Dendritic cell treated with granulocyte-macrophage colony-stimulating factor and Interleukin-4, amounts not matched to agents 40 ng/mL and 50 ng/mL, for 4 days (primary cell): ENCODE data around the gene ATXN7L2.
A peak's percentile ranks its signal among the peaks of the same experiment; 100 is the strongest.
"Not testable (repeated sequence)": the region's sequence is repeated elsewhere in the genome, so short reads cannot be mapped to it uniquely, and the experiment has no call there.

Experiments used
- H3K27ac Mint-ChIP-seq: one replicate; pipeline ENCODE4 v1.8.0; 2022; ENCODE audit warnings: mild to moderate bottlenecking, mixed read lengths
- H3K27me3 Mint-ChIP-seq: one replicate; pipeline ENCODE4 v1.8.0; 2022; ENCODE audit warnings: mild to moderate bottlenecking, mixed read lengths
- H3K36me3 Mint-ChIP-seq: one replicate; pipeline ENCODE4 v1.8.0; 2022; ENCODE audit warnings: low read depth, mixed read lengths
- H3K4me1 Mint-ChIP-seq: one replicate; pipeline ENCODE4 v1.8.0; 2022; ENCODE audit warnings: low read depth, mixed read lengths
- H3K4me3 Mint-ChIP-seq: one replicate; pipeline ENCODE4 v1.8.0; 2022; ENCODE audit warnings: mild to moderate bottlenecking, moderate library complexity, mixed read lengths
- H3K9me3 Mint-ChIP-seq: one replicate; pipeline ENCODE4 v1.8.0; 2022; ENCODE audit warnings: mixed read lengths
- intact Hi-C: fragments of 100-400 bp; cut with micrococcal nuclease; formaldehyde crosslinking; loops from one replicate; pipeline ENCODE4 v1.15.0; 2022

Gene ATXN7L2

GRCh38 chr1:109467301-109467777 lies 16.4 kb upstream of the ATXN7L2 start:
- Mint-ChIP-seq H3K9me3 (no peaks in the 10 kb centered on the region), H3K4me3 (no peak overlapping the region), H3K27ac (no peak overlapping the region), H3K4me1 (peaks cover 10% of the 10 kb centered on the region), H3K36me3 (no peaks in the 10 kb centered on the region), H3K27me3 (peaks cover 91% of the 10 kb centered on the region)
- intact Hi-C loops: no loop called here

DNA sequence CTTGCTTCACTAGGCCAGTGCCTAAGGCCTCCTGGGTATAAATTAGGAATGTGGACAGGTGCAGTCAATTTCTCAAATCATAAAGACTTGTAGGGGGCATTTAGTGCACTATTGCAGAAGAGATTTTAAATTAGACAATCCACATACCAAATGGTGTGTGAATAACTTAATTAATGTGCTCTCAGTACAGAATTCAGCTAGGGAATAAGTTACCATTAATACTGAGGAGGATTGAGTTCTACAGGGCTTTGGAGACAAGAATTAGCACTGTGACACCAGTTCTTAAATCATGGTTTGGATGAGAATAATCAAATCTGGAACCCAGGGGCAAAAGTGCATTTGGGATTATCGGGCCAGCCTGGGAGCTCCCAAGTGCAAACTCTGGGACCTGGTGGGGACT lies 15.6 kb upstream of the ATXN7L2 start:
- Mint-ChIP-seq H3K27me3 (peaks cover 92% of the 10 kb centered on the region), H3K4me3 (no peak overlapping the region), H3K27ac (no peak overlapping the region), H3K9me3 (no peaks in the 10 kb centered on the region), H3K4me1 (peaks cover 10% of the 10 kb centered on the region), H3K36me3 (no peaks in the 10 kb centered on the region)
- intact Hi-C loops: no loop called here

- no peak overlapping the region for H3K4me3 Mint-ChIP-seq
- no peaks in the 10 kb centered on the region for H3K36me3 Mint-ChIP-seq
- H3K9me3 Mint-ChIP-seq: no peaks in the 10 kb centered on the region
- intact Hi-C loops: no loop called here
- H3K4me1 Mint-ChIP-seq: peaks cover 10% of the 10 kb centered on the region
- H3K27me3 Mint-ChIP-seq: peaks cover 90% of the 10 kb centered on the region
- H3K27ac Mint-ChIP-seq: no peak overlapping the region
These were observed 14.8 kb upstream of the ATXN7L2 start for GRCh38 chr1:109468903-109469302.

DNA sequence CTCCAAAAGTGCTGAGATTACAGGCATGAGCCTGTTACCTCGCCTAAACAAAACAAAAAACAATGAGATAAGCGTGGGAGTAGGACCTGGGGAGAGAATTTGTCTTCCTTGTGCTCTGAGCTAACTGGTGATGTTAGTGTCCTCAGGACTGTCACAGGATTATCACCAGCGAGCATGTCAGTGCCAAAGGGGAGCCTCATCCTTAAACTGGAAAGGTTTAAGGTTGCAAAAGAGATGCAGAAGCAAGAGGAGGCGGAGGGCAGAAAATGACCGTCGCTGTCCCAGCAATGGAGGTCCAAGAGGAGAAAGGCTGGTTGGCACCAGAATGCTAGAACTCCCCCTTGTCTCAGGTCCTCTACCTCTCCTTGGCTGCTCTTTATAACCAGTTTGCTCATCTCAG lies 13.5 kb upstream of the ATXN7L2 start:
- intact Hi-C loops: no loop called here

DNA sequence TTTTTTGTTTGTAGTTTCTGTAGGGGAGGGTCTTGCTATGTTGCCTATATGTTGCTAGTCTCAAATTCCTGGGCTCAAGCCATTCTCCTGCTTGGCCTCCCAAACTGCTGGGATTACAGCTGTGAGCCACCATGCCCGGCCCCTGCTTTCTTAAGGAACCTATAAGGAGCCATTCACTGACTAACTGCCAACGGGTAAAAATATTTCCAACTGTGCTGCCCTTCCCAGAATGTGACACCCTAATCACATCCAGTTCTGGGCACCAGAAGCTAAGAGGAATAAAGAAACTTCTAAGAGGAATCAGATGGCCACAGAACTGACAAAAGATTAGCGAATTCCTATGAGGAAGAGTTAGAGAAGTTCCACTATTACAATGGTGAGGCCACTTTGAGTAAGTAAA lies 10.9 kb upstream of the ATXN7L2 start:
- Mint-ChIP-seq H3K4me1 (peaks cover 3% of the 10 kb centered on the region), H3K36me3 (no peaks in the 10 kb centered on the region), H3K27me3 (peaks cover 70% of the 10 kb centered on the region), H3K4me3 (no peak overlapping the region), H3K9me3 (no peaks in the 10 kb centered on the region), H3K27ac (no peak overlapping the region)
- intact Hi-C loops: no loop called here

More for the DNA sequence above, 13.5 kb upstream of the ATXN7L2 start:
- H3K27ac Mint-ChIP-seq: no peak overlapping the region
- H3K4me3 Mint-ChIP-seq: no peak overlapping the region
- no peaks in the 10 kb centered on the region for H3K36me3 Mint-ChIP-seq
- peaks cover 86% of the 10 kb centered on the region for H3K27me3 Mint-ChIP-seq
- H3K9me3 Mint-ChIP-seq: no peaks in the 10 kb centered on the region
- H3K4me1 Mint-ChIP-seq: peaks cover 10% of the 10 kb centered on the region

- not testable (repeated sequence) for H3K4me3 Mint-ChIP-seq
These were observed 10.2 kb upstream of the ATXN7L2 start for GRCh38 chr1:109473284-109474057.

DNA sequence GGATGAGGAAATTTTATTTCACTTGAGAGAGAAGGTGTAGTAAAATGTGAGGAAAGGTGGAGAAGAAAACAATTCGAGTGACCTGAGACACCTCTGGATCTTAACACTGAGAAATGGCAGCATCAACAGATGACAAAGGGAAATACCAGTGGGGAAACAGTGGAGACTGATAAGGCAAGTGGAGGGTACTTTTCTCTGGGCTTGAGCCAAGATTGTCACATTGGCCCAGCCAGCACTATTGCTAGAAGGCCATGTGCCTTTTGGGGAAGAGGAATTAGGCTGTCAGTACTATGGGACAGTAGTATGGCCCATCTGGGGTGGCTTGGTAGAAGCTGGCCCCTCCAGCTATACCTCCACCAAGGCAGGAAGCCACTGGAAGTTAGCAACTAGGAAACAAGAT lies 9.0 kb upstream of the ATXN7L2 start:
- peaks cover 60% of the 10 kb centered on the region for H3K27me3 Mint-ChIP-seq
- H3K27ac Mint-ChIP-seq: no peak overlapping the region

More at GRCh38 chr1:109473284-109474057, 10.2 kb upstream of the ATXN7L2 start:
- H3K27me3 Mint-ChIP-seq: peaks cover 63% of the 10 kb centered on the region
- H3K36me3 Mint-ChIP-seq, H3K27ac Mint-ChIP-seq, intact Hi-C loops, H3K4me1 Mint-ChIP-seq, H3K9me3 Mint-ChIP-seq: not testable (repeated sequence)

GRCh38 chr1:109475261-109475660 lies 8.4 kb upstream of the ATXN7L2 start:
- intact Hi-C loops: no loop called here
- Mint-ChIP-seq H3K4me1 (peaks cover 22% of the 10 kb centered on the region), H3K27me3 (peaks cover 59% of the 10 kb centered on the region), H3K4me3 (no peak overlapping the region), H3K9me3 (no peaks in the 10 kb centered on the region), H3K27ac (no peak overlapping the region), H3K36me3 (no peaks in the 10 kb centered on the region)

More for the DNA sequence above, 9.0 kb upstream of the ATXN7L2 start:
- Mint-ChIP-seq H3K4me1 (peaks cover 22% of the 10 kb centered on the region), H3K9me3 (no peaks in the 10 kb centered on the region), H3K36me3 (no peaks in the 10 kb centered on the region), H3K4me3 (no peak overlapping the region)
- intact Hi-C loops: no loop called here

GRCh38 chr1:109476825-109477224 lies 6.9 kb upstream of the ATXN7L2 start:
- Mint-ChIP-seq H3K27ac (no peak overlapping the region), H3K27me3 (peaks cover 61% of the 10 kb centered on the region), H3K9me3 (no peaks in the 10 kb centered on the region), H3K4me3 (no peak overlapping the region), H3K4me1 (peaks cover 22% of the 10 kb centered on the region), H3K36me3 (no peaks in the 10 kb centered on the region)
- intact Hi-C loops: no loop called here

DNA sequence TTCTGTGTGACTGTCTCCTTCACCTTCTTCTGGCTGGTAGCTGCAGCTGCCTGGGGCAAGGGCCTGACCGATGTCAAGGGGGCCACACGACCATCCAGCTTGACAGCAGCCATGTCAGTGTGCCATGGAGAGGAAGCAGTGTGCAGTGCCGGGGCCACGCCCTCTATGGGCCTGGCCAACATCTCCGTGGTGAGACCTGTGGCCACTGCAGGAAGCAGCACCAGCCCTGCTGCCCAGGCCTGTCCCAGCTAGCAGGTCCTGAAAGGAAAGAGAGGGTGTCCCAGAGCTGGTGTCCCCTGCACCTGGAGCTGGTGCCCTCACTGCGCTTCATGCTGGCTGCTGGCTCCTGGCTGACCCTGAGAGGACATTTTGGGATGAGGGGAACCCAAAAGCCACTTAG lies 5.9 kb upstream of the ATXN7L2 start:
- intact Hi-C loops: no loop called here
- peaks cover 61% of the 10 kb centered on the region for H3K27me3 Mint-ChIP-seq

GRCh38 chr1:109478806-109479205 lies 4.9 kb upstream of the ATXN7L2 start:
- no peak overlapping the region for H3K4me3 Mint-ChIP-seq
- H3K27me3 Mint-ChIP-seq: peaks cover 59% of the 10 kb centered on the region
- no peaks in the 10 kb centered on the region for H3K36me3 Mint-ChIP-seq
- peaks cover 33% of the 10 kb centered on the region for H3K4me1 Mint-ChIP-seq
- intact Hi-C loops: no loop called here
- H3K9me3 Mint-ChIP-seq: no peaks in the 10 kb centered on the region
- H3K27ac Mint-ChIP-seq: no peak overlapping the region

More for the DNA sequence above, 5.9 kb upstream of the ATXN7L2 start:
- Mint-ChIP-seq H3K4me3 (no peak overlapping the region), H3K27ac (no peak overlapping the region), H3K36me3 (no peaks in the 10 kb centered on the region), H3K9me3 (no peaks in the 10 kb centered on the region), H3K4me1 (peaks cover 25% of the 10 kb centered on the region)

GRCh38 chr1:109479311-109479710 lies 4.4 kb upstream of the ATXN7L2 start:
- Mint-ChIP-seq H3K9me3 (no peaks in the 10 kb centered on the region), H3K27ac (peak overlapping the region; percentile 25), H3K4me1 (peaks cover 36% of the 10 kb centered on the region), H3K36me3 (no peaks in the 10 kb centered on the region), H3K27me3 (peaks cover 56% of the 10 kb centered on the region), H3K4me3 (no peak overlapping the region)
- intact Hi-C loops: no loop called here

DNA sequence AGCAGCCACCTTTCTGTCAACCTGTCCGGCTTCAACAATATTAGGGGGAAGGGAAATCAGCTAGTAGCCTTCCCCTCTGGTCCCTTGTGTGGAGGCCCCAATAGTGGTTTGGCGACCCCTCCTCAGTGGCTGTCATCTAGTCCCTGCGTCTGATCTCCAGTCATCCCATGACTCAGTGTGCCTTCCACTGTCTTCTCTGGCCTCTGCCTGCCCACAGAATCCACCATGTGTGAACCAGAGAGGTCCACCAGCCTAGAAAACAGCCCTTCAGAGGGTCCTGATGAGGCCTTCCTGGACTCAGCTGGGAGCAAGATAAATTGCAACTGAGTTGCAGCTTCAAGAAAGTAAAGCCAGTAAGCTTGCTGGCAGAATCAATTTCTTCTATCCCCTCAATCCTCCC lies 3.8 kb upstream of the ATXN7L2 start:
- Mint-ChIP-seq H3K4me3 (no peak overlapping the region), H3K27ac (peak overlapping the region; percentile 25), H3K4me1 (peaks cover 42% of the 10 kb centered on the region), H3K36me3 (no peaks in the 10 kb centered on the region), H3K9me3 (no peaks in the 10 kb centered on the region), H3K27me3 (peaks cover 52% of the 10 kb centered on the region)
- intact Hi-C loops: loop anchor here (5.0 kb wide), 1 partner anchor 233 kb away; the partner anchor contains the start of gene CELSR2

- intact Hi-C loops: loop anchor here (5.0 kb wide), 1 partner anchor 234 kb away; the partner anchor contains the start of gene CELSR2
- no peaks in the 10 kb centered on the region for H3K9me3 Mint-ChIP-seq
- peaks cover 44% of the 10 kb centered on the region for H3K27me3 Mint-ChIP-seq
- no peaks in the 10 kb centered on the region for H3K36me3 Mint-ChIP-seq
- no peak overlapping the region for H3K27ac Mint-ChIP-seq
- peaks cover 49% of the 10 kb centered on the region for H3K4me1 Mint-ChIP-seq
- no peak overlapping the region for H3K4me3 Mint-ChIP-seq
These were observed 2.1 kb upstream of the ATXN7L2 start for GRCh38 chr1:109481646-109482045.
